ENCODE data around the gene ARPC4. TPM values are rescaled to one million over a fixed set of nuclear protein-coding genes. Genes with fewer than 3 reads are reported as not detected.

ARPC4 gene
- total RNA-seq, 1 donor, result 304 TPM

DNA sequence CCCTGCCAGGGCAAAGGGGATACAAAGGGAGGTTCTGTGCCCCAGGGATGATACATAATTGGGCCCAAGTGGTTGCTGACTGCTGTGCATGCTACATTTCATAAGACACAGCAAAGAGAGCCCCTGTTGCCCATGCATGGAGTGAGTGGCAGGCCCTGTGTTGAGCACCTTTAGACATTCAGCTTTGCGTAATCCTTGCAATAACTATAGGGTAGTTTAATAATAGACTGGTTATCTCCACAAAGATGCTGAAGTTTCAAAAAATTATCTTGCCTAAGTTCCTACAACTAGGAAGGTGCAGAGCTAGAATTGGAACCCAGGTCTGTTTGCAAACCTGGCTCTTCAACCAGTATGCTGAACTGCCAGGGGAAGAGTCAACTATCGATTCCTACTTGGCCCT is 44.9 kb upstream of the ARPC4 start:
- no peak overlapping the region for H3K4me3 ChIP-seq (ENCODE audit: low read depth, low read length)
- TF ChIP-seq, protein P1, sequence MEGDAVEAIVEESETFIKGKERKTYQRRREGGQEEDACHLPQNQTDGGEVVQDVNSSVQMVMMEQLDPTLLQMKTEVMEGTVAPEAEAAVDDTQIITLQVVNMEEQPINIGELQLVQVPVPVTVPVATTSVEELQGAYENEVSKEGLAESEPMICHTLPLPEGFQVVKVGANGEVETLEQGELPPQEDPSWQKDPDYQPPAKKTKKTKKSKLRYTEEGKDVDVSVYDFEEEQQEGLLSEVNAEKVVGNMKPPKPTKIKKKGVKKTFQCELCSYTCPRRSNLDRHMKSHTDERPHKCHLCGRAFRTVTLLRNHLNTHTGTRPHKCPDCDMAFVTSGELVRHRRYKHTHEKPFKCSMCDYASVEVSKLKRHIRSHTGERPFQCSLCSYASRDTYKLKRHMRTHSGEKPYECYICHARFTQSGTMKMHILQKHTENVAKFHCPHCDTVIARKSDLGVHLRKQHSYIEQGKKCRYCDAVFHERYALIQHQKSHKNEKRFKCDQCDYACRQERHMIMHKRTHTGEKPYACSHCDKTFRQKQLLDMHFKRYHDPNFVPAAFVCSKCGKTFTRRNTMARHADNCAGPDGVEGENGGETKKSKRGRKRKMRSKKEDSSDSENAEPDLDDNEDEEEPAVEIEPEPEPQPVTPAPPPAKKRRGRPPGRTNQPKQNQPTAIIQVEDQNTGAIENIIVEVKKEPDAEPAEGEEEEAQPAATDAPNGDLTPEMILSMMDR (IDR thresholded peaks at IDR 0.05; ENCODE audit: insufficient read depth, low read depth, low read length), result no peak
- no peak for DNase-seq (ENCODE audit: low read depth)

DNA sequence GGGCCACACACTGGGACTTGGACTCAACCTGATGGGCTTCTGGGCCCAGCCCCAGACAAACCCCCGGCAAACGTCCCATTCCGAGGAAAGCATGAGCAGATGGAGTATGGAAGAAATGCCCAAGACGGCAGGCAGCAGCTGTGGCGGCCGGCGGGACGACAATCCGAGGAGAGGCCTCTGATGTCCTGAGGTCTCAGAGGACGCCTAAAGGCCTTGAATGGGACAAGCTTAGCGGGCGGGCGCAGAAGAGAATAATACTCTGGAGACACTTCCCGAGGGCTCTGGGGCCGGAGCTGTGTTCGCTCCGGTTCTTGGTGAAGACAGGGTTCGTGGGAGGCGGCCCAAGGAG is 43.6 kb upstream of the ARPC4 start:
- DNase-seq (ENCODE audit: low read depth), result no peak
- TF ChIP-seq, protein P1 (IDR thresholded peaks at IDR 0.05; ENCODE audit: insufficient read depth, low read depth, low read length), result no peak
- peak overlapping the region; percentile 86 for H3K4me3 ChIP-seq (ENCODE audit: low read depth, low read length)

DNA sequence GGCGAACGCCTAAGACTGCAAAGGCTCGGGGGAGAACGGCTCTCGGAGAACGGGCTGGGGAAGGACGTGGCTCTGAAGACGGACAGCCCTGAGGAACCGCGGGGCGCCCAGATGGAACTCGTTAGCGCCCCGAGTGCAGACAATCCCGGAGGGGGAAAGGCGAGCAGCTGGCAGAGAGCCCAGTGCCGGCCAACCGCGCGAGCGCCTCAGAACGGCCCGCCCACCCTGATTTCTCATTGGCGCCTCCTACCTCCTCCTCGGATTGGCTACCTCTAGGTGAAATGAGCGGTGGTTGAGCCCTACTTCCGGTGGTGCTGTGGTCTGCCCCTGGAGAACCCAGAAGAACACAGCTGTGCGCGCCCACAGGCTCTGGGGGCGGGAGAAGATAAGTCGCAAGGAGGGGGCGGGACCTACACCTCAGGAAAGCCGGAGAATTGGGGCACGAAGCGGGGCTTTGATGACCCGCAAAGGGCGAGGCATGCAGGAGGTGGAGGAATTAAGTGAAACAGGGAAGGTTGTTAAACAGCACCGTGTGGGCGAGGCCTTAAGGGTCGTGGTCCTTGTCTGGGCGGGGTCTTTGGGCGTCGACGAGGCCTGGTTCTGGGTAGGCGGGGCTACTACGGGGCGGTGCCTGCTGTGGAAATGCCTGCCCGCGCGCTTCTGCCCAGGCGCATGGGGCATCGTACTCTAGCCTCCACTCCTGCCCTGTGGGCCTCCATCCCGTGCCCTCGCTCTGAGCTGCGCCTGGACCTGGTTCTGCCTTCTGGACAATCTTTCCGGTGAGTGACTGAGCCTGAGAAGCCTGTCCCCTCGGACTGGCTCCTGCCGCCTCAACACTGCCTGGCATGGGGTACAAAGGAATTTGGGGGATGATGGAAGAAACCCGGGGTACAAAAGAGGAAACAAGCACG is 43.0 kb upstream of the ARPC4 start, which contains the start of gene OGG1:
Gene OGG1 (plus strand): TSS at position 308 of the 911 bp plus-strand sequence. CDS start 335 bp downstream, at position 643.
- H3K4me3 ChIP-seq (ENCODE audit: low read depth, low read length), result peak within 1 kb of the TSS; percentile 86
- TF ChIP-seq, protein P1 (IDR thresholded peaks at IDR 0.05; ENCODE audit: insufficient read depth, low read depth, low read length), result no peak
- peak; percentile 99 for DNase-seq (ENCODE audit: low read depth)

DNA sequence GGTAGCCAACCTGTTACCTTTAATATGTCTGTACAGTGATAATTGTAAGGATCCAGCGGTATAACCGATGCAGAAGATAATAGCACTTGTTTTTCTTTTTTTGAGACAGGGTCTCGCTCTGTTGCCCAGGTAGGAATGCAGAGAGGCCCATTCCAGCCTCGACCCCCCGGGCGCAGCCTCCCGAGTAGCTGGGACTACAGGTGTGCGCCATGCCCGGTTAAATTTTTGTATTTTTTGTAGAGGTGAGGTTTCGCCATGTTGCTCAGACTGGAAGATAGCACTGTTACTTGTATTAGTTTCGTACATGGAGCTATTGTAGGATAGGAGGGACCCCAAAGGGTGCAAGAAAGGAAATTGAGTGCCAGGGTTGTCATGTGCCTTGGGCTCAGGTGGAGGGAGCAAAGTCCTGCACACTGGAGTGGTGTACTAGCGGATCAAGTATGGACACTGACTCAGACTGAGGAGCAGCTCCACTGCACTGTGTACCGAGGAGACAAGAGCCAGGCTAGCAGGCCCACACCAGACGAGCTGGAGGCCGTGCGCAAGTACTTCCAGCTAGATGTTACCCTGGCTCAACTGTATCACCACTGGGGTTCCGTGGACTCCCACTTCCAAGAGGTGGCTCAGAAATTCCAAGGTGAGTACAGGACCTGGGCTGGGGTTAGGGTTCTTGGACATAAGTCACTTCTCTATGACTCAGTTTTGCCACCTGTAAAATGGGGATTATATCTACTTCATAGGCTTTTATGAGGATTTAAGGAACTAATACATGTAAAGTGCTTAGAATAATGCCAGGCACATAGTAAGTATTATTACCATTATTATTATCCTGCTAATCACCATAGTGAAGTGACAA is 42.1 kb upstream of the ARPC4 start:
- H3K4me3 ChIP-seq (ENCODE audit: low read depth, low read length), result peak overlapping the region; percentile 86
- no peak for DNase-seq (ENCODE audit: low read depth)
- TF ChIP-seq, protein P1 (IDR thresholded peaks at IDR 0.05; ENCODE audit: insufficient read depth, low read depth, low read length), result no peak

DNA sequence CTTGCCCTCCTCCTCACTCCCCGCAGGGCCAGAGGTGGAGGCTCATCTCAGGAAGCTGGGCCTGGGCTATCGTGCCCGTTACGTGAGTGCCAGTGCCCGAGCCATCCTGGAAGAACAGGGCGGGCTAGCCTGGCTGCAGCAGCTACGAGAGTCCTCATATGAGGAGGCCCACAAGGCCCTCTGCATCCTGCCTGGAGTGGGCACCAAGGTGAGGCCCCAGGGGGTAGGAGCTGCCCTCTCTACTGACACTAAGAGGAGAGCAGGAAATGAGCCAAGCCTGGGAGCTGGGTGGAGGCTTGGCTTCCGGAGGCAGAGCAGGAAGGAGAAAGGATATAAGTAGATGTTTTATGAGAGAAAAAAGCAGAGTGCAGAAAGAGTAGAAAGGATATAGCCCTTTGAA is 38.2 kb upstream of the ARPC4 start:
- no peak overlapping the region for H3K4me3 ChIP-seq (ENCODE audit: low read depth, low read length)
- TF ChIP-seq, protein P1 (IDR thresholded peaks at IDR 0.05; ENCODE audit: insufficient read depth, low read depth, low read length), result no peak
- DNase-seq (ENCODE audit: low read depth), result no peak

DNA sequence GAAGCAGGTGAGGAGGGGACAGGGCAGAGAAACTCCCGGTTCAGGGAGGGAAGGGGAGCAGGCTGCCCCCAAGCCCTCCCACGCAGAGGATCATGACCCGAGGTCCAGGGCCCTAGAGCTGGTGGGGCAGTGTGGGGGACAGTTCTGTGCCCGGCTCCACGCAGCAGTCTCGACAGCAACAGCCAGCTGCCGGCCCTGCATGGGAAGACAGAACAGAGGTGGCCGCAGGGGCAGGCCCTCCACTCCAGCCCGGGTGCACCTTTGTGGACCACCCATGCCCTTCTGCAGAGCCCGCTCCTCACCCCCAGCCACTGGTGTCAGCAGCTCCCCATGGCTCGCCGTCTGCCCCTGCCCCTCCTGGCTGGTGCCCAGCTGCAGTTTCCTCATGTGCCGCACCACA is 35.5 kb upstream of the ARPC4 start:
- H3K4me3 ChIP-seq (ENCODE audit: low read depth, low read length), result no peak overlapping the region
- TF ChIP-seq, protein P1 (IDR thresholded peaks at IDR 0.05; ENCODE audit: insufficient read depth, low read depth, low read length), result no peak
- no peak for DNase-seq (ENCODE audit: low read depth)
